Urinary bladder (tissue), 4 donors: ENCODE data around the gene ACOD1. TPM values are rescaled to one million over a fixed set of nuclear protein-coding genes. Genes with fewer than 3 reads are reported as not detected.
"Not testable (repeated sequence)": the region's sequence is repeated elsewhere in the genome, so short reads cannot be mapped to it uniquely, and the experiment has no call there.

Experiments used
- DNase-seq: peaks from one replicate; pipeline ENCODE4 v3.0.0-alpha.2; 2015; ENCODE audit errors: extremely low spot score
- H3K27ac ChIP-seq: one replicate; pipeline ENCODE4 v1.5.1; 2013; ENCODE audit warnings: low read depth, mild to moderate bottlenecking, moderate library complexity
- H3K36me3 ChIP-seq: one replicate; pipeline ENCODE4 v1.6.1; 2013; ENCODE audit warnings: mild to moderate bottlenecking, moderate library complexity; ENCODE audit not compliant: insufficient read depth
- H3K4me1 ChIP-seq: one replicate; pipeline ENCODE4 v1.6.1; 2013; ENCODE audit warnings: mild to moderate bottlenecking, moderate library complexity; ENCODE audit not compliant: insufficient read depth
- H3K4me3 ChIP-seq: one replicate; pipeline ENCODE4 v1.5.1; 2013; ENCODE audit warnings: low read depth, low read length
- whole genome bisulfite sequencing: extraction: QIAGEN DNeasy Blood & Tissue Kit; methylation state at CpG from one replicate; pipeline ENCODE4 v1.1.7; 2013; 5-methylcytosine and 5-hydroxymethylcytosine counted together
- polyA plus RNA-seq: library from polyadenylated mRNA; stranded (reverse); fragments of 200-250 nt; gene quantifications from one replicate; pipeline ENCODE4 v1.2.3, GENCODE V29; 2013
- total RNA-seq: library from RNA; depleted of rRNA; stranded (reverse); fragments of >200 nt; gene quantifications from one replicate; pipeline ENCODE4 v1.2.3, GENCODE V29; 2014
- donor health status: healthy with polysubstance abuse.
- donor health status: healthy.

Gene ACOD1
- not detected for total RNA-seq
- not detected for polyA plus RNA-seq

DNA sequence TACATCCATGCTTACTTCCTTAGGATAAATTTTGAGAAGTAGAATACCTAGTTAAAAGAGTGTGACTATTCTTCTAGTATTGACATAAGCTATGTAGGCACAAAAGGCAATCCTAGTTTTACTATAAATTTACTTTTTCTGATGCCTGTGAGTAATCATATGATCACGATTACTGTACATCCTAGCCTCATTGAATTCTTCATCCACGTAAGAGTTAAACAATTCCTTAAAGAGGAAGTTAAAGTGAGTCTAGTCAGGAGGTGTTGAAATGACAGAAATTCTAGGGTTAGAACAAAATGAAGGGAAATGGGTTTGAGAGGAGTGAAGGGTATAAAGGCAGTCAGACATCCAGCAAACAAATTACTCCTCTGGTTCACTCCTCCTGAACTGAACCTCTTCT, at the start of gene ACOD1:
ACOD1 (plus strand) TSS at position 363 of the 400 bp plus-strand sequence. CDS start 48 bp downstream, outside the sequence.
- Histone ChIP-seq H3K36me3 (no peaks in the 10 kb centered on the region), H3K4me3 (no peak within 1 kb of the TSS), H3K27ac (no peak within 1 kb of the TSS), H3K4me1 (no peaks in the 10 kb centered on the region)
- WGBS: 83% methylated on average over 2 of the region's 2 CpGs
- DNase-seq: no peak

DNA sequence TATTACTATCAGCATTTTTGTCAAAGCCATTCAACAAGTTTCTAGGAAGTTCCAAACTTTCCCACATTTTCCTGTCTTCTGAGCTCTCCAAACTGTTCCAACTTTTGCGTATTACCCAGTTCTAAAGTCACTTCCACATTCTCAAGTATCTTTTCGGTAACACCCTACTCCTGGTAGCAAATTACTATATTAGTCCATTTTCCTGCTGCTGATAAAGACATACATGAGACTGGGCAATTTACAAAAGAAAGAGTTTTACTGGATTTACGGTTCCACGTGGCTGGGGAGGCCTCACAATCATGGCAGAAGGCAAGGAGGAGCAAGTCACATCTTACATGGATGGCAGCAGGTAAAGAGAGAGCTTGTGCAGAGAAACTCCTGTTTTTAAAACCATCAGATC, 49.2 kb upstream of the ACOD1 start:
- H3K36me3 ChIP-seq: not testable (repeated sequence)
- WGBS: 96% methylated on average over 4 of the region's 4 CpGs

DNA sequence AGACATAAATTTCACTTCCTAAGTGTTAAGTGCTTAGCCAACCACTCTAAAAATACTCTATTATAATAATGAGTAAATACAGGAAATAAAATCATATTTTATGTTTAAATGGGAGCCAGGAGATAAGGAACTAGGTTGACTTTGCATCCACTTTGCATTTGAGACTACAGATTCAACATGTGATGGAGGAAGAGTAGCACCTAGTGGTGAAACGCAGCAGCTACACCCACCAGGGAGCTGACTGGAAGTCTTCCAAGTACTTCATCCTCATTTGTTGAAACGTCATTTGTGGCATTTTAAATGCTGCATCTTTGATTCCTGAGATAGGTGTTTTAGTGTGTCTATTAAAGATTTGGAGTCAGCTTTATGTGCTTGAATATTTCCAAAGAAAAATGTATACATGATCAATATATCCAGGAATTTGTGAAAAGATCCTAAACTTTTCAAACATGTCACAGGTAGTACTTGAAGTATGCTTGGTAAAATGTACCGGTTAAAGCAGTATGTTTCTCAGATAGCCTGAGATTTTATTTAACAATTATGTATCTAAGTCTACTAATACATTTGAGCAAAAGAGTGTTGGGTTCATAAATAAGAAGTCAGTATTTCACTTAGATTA, 44.7 kb upstream of the ACOD1 start:
- Histone ChIP-seq H3K36me3 (peaks cover 2% of the 10 kb centered on the region), H3K4me1 (no peaks in the 10 kb centered on the region), H3K4me3 (no peak overlapping the region), H3K27ac (no peak overlapping the region)
- WGBS: 20% methylated on average over 3 of the region's 3 CpGs
- DNase-seq: no peak

More for the DNA sequence above, 49.2 kb upstream of the ACOD1 start:
- DNase-seq, H3K4me3 ChIP-seq, H3K4me1 ChIP-seq, H3K27ac ChIP-seq: not testable (repeated sequence)

DNA sequence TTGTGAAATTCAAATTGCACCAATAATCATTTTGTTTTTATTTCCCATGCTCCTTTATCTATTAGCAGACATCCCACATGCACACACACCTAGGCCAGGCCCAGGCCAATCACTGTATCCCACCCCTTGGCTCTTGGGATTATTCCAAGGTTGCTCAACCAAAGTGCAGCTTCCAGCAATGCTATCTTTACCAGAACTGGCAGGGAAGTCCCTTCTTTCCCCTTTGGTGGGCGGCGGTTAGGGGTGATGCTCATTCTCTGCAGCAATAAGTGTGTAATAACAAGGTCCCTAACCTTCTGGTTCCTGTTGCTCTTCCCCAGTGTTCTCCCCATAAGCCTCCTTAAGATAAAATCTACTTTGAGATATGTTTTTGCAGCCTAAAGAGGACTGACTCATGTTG, 43.8 kb upstream of the ACOD1 start:
- WGBS: 69% methylated on average over 2 of the region's 2 CpGs

DNA sequence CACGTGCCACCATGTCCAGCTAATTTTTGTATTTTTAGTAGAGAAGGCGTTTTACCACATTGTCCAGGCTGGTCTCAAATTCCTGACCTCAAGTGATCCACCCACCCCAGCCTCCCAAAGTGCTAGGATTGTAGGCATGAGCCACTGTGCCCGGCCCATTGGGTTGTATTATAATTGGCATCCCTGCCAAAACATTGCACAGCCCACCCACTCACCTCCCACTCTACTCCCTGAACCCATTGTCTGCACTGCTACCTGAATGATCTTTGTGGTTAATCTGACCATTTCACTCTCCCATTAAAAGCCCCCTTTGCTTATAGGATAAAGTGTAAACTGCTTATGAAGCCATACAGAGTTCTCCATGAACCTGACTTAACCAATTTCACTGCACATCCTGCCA, 35.8 kb upstream of the ACOD1 start:
- H3K4me1 ChIP-seq: no peaks in the 10 kb centered on the region
- H3K27ac ChIP-seq: no peak overlapping the region
- no peak overlapping the region for H3K4me3 ChIP-seq
- DNase-seq: no peak
- H3K36me3 ChIP-seq: no peaks in the 10 kb centered on the region
- 94% methylated on average over 3 of the region's 3 CpGs for WGBS

More for the DNA sequence above, 43.8 kb upstream of the ACOD1 start:
- Histone ChIP-seq H3K4me1 (no peaks in the 10 kb centered on the region), H3K4me3 (no peak overlapping the region), H3K36me3 (no peaks in the 10 kb centered on the region), H3K27ac (no peak overlapping the region)
- no peak for DNase-seq

DNA sequence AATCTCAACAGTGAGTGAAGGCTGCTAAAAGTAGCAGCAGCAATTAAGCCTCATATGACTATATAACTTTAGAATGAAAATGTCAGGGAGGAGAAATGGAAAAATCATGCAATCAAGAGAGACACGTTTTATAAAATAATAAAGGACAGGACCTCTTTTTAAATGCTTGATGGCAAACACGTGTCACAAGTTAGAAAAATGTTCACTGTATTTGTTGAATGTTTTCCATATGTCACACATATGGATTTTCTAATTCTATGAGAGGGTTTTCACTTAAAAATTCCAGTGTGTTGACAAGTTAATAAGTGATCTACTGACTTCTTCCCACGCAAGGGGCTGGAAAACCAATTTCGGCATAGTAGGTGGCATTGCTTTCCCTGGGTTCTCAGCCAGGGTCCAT, 34.4 kb upstream of the ACOD1 start:
- Histone ChIP-seq H3K4me3 (no peak overlapping the region), H3K4me1 (no peaks in the 10 kb centered on the region), H3K36me3 (no peaks in the 10 kb centered on the region), H3K27ac (no peak overlapping the region)
- WGBS: 83% methylated on average over 4 of the region's 4 CpGs
- no peak for DNase-seq

DNA sequence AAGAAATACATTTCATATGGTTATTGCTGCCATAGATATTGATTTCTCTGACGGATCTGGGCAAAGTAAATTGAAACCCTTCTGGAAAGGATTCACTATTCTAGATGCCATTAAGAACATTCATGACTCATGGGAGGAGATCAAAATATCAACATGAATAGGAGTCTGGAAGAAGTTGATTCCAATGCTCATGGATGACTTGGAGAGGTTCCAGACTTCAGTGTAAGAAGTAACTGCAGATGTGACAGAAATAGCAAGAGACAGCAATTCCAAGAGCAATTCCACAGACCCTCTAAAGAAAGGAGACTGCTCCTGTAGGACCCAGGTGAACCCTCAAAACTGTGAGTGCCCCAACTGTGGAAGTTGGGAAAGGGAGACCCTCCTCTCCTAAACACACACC, 31.2 kb upstream of the ACOD1 start:
- no peaks in the 10 kb centered on the region for H3K36me3 ChIP-seq
- no peak overlapping the region for H3K27ac ChIP-seq
- DNase-seq: no peak
- WGBS: 67% methylated on average over 1 of the region's 1 CpG
- H3K4me1 ChIP-seq: no peaks in the 10 kb centered on the region
- H3K4me3 ChIP-seq: no peak overlapping the region

DNA sequence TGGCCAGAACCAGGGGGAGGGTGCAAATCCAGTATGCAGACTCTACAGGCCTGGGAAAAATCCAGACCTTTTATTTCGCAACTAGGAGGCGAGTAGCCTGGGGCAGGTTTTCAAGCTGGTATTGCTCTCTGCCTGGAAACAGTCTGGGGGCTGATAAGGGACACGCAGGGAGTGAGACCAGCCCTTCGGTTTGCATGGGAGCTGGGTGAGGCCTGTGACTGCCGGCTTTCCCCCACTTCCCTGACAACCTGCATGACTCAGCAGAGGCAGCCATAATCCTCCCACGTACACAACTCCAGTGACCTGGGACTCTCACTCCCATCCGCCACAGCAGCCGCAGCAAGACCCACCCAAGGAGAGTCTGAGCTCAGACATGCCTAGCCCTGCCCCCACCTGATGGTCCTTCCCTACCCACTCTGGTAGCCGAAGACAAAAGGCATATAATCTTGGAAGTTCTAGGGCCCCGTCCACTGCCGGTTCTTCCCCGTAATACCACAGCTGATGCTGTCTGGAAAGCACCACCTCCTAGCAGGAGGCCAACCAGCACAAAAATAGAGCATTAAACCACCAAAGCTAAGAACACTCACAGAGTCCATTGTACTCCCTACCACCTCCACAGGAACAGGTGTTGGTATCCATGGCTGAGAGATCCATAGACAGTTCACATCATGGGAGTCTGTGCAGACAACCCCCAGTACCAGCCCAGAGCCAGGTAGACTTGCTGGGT, 30.4 kb upstream of the ACOD1 start:
- H3K27ac ChIP-seq, DNase-seq, H3K4me1 ChIP-seq, H3K36me3 ChIP-seq, H3K4me3 ChIP-seq: not testable (repeated sequence)
- WGBS: 74% methylated on average over 12 of the region's 12 CpGs

DNA sequence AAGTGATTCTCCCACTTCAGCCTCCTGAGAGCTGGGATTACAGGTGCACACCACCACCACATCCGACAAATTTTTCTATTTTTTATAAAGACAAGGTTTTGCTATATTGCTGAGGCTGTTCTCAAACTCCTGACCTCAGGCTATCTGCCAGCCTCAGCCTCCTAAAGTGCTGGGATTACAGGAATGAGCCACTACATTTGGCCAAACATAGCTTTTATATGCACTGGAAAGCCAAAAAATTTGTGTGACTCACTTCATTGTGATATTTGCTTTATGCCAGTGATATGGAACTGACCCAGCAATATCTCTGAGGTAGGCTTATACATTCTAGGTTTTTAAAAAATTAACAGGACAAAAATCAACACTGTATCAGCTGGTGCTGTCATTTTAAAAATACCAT, 26.8 kb upstream of the ACOD1 start:
- WGBS: 95% methylated on average over 1 of the region's 1 CpG
- DNase-seq: no peak
- Histone ChIP-seq H3K4me3 (no peak overlapping the region), H3K4me1 (no peaks in the 10 kb centered on the region), H3K27ac (no peak overlapping the region), H3K36me3 (no peaks in the 10 kb centered on the region)

DNA sequence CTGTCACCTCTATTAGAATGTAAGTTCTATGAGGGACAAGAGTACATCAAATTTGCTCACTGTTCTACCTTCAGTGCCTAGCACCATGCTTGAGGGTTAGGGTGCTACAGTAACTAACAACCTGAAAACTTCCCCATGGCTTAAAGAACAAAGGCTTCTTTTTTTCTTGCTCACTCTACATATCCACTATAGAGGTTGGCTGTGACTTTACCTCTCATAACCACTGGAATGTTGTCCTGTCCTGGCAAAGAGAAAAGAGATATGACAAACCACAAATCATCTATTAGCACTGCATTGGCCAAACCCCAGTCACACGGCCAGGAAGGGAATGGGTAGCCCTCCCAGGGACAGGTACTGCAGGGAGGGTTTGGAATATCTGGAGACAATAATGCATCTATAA, 23.2 kb upstream of the ACOD1 start:
- Histone ChIP-seq H3K4me1 (no peaks in the 10 kb centered on the region), H3K4me3 (no peak overlapping the region), H3K27ac (no peak overlapping the region), H3K36me3 (no peaks in the 10 kb centered on the region)
- 76% methylated on average over 1 of the region's 1 CpG for WGBS
- DNase-seq: no peak

DNA sequence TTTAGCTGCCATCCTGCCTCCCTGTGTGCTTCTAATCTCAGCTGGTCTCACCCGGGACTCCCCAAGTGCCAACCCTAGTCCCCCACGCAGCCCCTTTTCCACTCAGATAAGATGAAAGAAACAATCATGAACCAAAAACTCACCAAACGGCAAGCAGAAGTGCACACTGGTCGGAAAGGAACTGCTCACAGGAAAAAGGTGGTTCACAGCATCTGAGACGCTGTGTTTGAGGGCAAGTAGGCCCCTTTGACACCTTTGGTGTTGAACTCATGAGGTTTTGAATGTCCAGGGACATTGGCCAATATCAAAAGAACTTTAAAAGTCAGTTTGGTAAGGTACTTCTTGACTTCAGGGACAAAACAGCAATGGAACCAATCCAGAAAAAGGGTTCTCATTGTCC, 20.4 kb upstream of the ACOD1 start:
- WGBS: 82% methylated on average over 5 of the region's 5 CpGs
- Histone ChIP-seq H3K4me3 (no peak overlapping the region), H3K36me3 (no peaks in the 10 kb centered on the region), H3K4me1 (no peaks in the 10 kb centered on the region), H3K27ac (no peak overlapping the region)
- no peak for DNase-seq

DNA sequence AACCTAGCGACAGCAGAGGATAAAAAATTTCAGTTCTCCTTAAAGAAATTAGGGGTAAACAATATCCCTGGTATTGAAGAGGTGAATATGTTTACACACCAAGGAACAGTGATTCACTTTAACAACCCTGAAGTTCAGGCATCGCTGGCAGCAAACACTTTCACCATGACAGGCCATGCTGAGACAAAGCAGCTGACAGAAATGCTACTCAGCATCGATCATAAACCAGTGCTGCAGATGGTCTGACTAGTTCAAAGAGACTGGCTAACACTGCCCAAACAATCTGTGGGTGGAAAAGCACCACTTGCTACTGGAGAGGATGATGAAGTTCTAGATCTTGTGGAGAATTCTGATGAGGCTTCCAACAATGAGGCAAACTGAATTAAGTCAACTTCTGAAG, 19.9 kb upstream of the ACOD1 start:
- no peaks in the 10 kb centered on the region for H3K4me1 ChIP-seq

DNA sequence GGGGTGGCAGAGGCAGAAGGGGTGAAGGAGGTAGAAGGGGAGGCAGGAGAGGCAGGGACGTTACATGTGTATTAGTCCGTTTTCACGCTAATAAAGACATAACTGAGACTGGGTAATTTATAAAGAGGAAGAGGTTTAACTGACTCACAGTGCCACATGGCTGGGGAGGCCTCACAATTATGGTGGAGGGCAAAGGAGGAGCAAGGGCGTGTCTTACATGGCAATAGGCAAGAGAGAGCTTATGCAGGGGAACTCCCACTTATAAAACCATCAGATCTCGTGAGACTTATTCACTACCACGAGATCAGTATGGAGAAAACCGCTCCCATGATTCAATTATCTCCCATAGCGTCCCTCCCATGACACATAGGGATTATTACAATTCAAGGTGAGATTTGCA, 19.0 kb upstream of the ACOD1 start:
- Histone ChIP-seq H3K36me3 (no peaks in the 10 kb centered on the region), H3K4me1 (no peaks in the 10 kb centered on the region), H3K27ac (no peak overlapping the region), H3K4me3 (no peak overlapping the region)
- DNase-seq: no peak
- WGBS: 90% methylated on average over 8 of the region's 8 CpGs

More for the DNA sequence above, 19.9 kb upstream of the ACOD1 start:
- H3K27ac ChIP-seq: no peak overlapping the region
- no peak overlapping the region for H3K4me3 ChIP-seq
- no peaks in the 10 kb centered on the region for H3K36me3 ChIP-seq
- WGBS: 62% methylated on average over 3 of the region's 3 CpGs
- DNase-seq: no peak

DNA sequence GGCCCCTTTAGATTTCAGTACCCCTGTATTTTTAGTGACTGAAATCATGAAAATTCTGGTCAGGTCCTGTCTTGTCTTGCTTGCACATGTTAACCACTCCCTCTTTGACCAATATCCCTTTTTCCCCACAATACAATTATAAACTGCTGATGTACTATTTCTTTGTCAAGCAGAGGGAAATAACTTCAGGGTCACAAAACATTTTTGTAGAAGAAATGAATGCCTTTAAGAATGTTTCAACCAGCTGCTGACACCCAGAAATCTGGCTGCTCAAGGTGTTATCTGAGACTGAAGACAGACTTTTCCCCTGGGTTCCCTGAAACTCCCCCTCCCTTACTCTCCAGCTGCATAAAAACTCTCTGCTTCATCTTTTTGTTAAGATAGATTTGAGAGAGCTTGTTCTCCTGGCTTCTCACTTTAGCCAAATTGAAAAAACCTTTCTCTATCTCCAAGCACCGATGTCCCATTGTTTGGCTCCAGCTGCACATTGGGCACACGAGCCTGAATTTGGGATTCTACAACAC, 18.4 kb upstream of the ACOD1 start:
- H3K4me3 ChIP-seq: no peak overlapping the region
- H3K36me3 ChIP-seq: no peaks in the 10 kb centered on the region
- H3K27ac ChIP-seq: no peak overlapping the region
- WGBS: 64% methylated on average over 2 of the region's 2 CpGs
- H3K4me1 ChIP-seq: no peaks in the 10 kb centered on the region
- no peak for DNase-seq
